ENCODE results near the gene HDAC4. TPM values are rescaled to one million over a fixed set of nuclear protein-coding genes. Genes with fewer than 3 reads are reported as not detected.

HDAC4 gene
- total RNA-seq, 1 experiment from 2014 or later: 21.8 TPM

DNA sequence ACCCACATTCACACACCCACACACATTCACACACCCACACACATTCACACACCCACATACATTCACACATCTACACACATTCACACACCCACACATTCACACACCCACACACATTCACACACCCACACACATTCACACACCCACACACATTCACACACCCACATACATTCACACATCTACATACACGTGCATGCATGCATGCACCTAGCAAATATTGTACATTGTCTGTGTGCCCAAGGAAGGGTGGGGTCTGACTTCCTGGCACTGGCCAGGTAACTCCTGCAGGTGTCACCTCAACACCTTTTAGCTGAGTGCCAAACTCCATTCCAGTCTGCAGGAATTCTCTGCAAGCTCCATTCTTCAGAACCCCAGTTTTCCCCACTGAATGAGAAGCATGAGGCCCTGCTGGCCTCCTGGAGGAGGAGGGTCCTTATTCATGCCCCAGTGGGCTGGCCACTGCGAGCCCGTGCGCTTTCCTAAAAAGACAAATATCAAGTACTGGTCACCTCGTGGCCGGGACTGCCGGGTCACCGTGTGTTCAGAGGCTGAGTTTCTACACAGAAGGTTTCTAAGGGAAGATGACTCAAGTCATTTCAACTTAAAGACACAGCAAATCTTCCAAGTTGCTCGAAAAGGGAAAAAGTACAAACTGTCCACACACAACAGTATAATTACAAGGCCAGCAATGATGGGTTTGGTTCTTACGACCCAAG, 131.5 kb downstream of the HDAC4 start:
- no peaks in the 10 kb centered on the region for H3K36me3 Mint-ChIP-seq (ENCODE audit: insufficient read depth, unreplicated experiment)
- peak; percentile 43 for DNase-seq (ENCODE audit: unreplicated experiment)
- H3K27ac Mint-ChIP-seq (ENCODE audit: low read depth, unreplicated experiment): no peak overlapping the region
- no peaks in the 10 kb centered on the region for H3K27me3 Mint-ChIP-seq (ENCODE audit: insufficient read depth, unreplicated experiment)
- intact Hi-C loops (cut with micrococcal nuclease): loop anchor here (2.0 to 10.0 kb wide), 2 partner anchors 395 to 721 kb away; no protein-coding TSS in a partner anchor
- no peak overlapping the region for H3K4me3 Mint-ChIP-seq (ENCODE audit: unreplicated experiment)
- ChIA-PET POLR2A (interaction anchor here (0.6 kb wide), 2 partner anchors 421 to 1380 kb away, joined by 3 to 4 read pairs; no protein-coding TSS in a partner anchor), CTCF (interaction anchor here (0.6 to 1.4 kb wide), 6 partner anchors 22 to 843 kb away, joined by 3 to 6 read pairs (median 3); no protein-coding TSS in a partner anchor)
- TF ChIP-seq CTCF (IDR thresholded peaks at IDR 0.05; ENCODE audit: unreplicated experiment): no peak
- peaks cover 51% of the 10 kb centered on the region for H3K4me1 Mint-ChIP-seq (ENCODE audit: insufficient read depth, unreplicated experiment)
- BruUV-seq (replicated peaks): no TSS peak
- no peaks in the 10 kb centered on the region for H3K9me3 Mint-ChIP-seq (ENCODE audit: unreplicated experiment)

GRCh38 chr2:239268549-239268948, 132.3 kb downstream of the HDAC4 start:
- H3K27ac Mint-ChIP-seq (ENCODE audit: low read depth, unreplicated experiment): no peak overlapping the region
- ChIA-PET CTCF (interaction anchor here (0.8 to 1.4 kb wide), 3 partner anchors 21 to 723 kb away, joined by 3 to 4 read pairs (median 3); no protein-coding TSS in a partner anchor), POLR2A (interaction anchor here (0.6 kb wide), 1 partner anchor 420 kb away, joined by 4 read pairs; no protein-coding TSS in a partner anchor)
- no peak for TF ChIP-seq CTCF (IDR thresholded peaks at IDR 0.05; ENCODE audit: unreplicated experiment)
- no TSS peak for BruUV-seq (replicated peaks)
- H3K27me3 Mint-ChIP-seq (ENCODE audit: insufficient read depth, unreplicated experiment): no peaks in the 10 kb centered on the region
- H3K9me3 Mint-ChIP-seq (ENCODE audit: unreplicated experiment): no peaks in the 10 kb centered on the region
- no peak for DNase-seq (ENCODE audit: unreplicated experiment)
- H3K36me3 Mint-ChIP-seq (ENCODE audit: insufficient read depth, unreplicated experiment): no peaks in the 10 kb centered on the region
- peaks cover 44% of the 10 kb centered on the region for H3K4me1 Mint-ChIP-seq (ENCODE audit: insufficient read depth, unreplicated experiment)
- intact Hi-C loops (cut with micrococcal nuclease): loop anchor here (2.0 to 10.0 kb wide), 2 partner anchors 396 to 722 kb away; no protein-coding TSS in a partner anchor
- no peak overlapping the region for H3K4me3 Mint-ChIP-seq (ENCODE audit: unreplicated experiment)

GRCh38 chr2:239268082-239268481, 132.7 kb downstream of the HDAC4 start:
- peak; percentile 20 for DNase-seq (ENCODE audit: unreplicated experiment)
- Mint-ChIP-seq H3K4me3 (ENCODE audit: unreplicated experiment) (no peak overlapping the region), H3K9me3 (ENCODE audit: unreplicated experiment) (no peaks in the 10 kb centered on the region), H3K27ac (ENCODE audit: low read depth, unreplicated experiment) (peak overlapping the region; percentile 46), H3K4me1 (ENCODE audit: insufficient read depth, unreplicated experiment) (peaks cover 40% of the 10 kb centered on the region), H3K36me3 (ENCODE audit: insufficient read depth, unreplicated experiment) (no peaks in the 10 kb centered on the region), H3K27me3 (ENCODE audit: insufficient read depth, unreplicated experiment) (no peaks in the 10 kb centered on the region)
- POLR2A ChIA-PET: interaction anchor here (0.6 to 1.7 kb wide), 2 partner anchors 21 to 133 kb away, joined by 3 to 6 read pairs; partner anchors contain the start of gene HDAC4
- intact Hi-C loops (cut with micrococcal nuclease): loop anchor here (2.0 to 10.0 kb wide), 2 partner anchors 397 to 723 kb away; no protein-coding TSS in a partner anchor
- TF ChIP-seq CTCF (IDR thresholded peaks at IDR 0.05; ENCODE audit: unreplicated experiment): no peak
- CTCF ChIA-PET: interaction anchor here (1.0 kb wide), 1 partner anchor 406 kb away, joined by 3 read pairs; no protein-coding TSS in a partner anchor
- BruUV-seq (replicated peaks): no TSS peak

DNA sequence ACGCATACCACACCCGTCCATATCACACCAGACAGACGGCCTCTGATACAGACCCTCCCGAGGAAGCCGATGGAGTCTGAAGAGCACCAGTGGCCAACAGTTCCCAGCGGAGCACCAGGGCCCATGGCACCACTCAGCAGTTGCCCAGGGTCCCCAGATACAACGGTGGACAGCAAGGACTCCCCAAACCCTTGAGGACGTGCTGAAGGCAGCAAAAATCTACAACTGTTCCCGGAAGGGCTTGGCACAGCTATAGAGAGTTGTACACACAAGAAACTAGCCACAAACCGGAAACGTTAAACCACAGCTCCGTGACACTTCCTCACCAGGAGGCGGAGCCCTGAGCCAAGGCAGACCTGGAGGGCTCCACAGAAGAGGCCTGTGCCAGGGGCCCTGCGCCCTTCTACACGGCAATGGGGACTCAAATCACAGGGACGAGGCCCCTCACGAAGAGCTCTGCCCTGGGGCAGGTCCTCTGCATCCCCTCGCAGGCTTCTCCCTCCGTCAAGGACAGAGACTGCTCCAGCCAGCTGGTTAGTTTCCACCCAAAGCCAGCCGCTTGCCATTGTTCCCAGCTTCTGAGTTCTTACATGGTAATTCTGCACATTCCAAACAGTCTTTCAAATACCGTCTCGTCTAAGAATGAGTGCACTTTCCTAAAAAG, 133.4 kb downstream of the HDAC4 start:
- ChIA-PET CTCF (interaction anchor here (0.8 to 1.0 kb wide), 2 partner anchors 13 to 407 kb away, joined by 3 read pairs; no protein-coding TSS in a partner anchor), POLR2A (interaction anchor here (0.6 to 1.7 kb wide), 2 partner anchors 20 to 134 kb away, joined by 3 to 6 read pairs; partner anchors contain the start of gene HDAC4)
- BruUV-seq (replicated peaks): no TSS peak
- TF ChIP-seq CTCF (IDR thresholded peaks at IDR 0.05; ENCODE audit: unreplicated experiment): peak; percentile 35
- peaks cover 40% of the 10 kb centered on the region for H3K4me1 Mint-ChIP-seq (ENCODE audit: insufficient read depth, unreplicated experiment)
- H3K27ac Mint-ChIP-seq (ENCODE audit: low read depth, unreplicated experiment): peak overlapping the region; percentile 46
- intact Hi-C loops (cut with micrococcal nuclease): loop anchor here (2.0 to 10.0 kb wide), 2 partner anchors 133 to 397 kb away; partner anchors contain the start of gene HDAC4
- H3K4me3 Mint-ChIP-seq (ENCODE audit: unreplicated experiment): peak overlapping the region; percentile 12
- peak; percentile 91 for DNase-seq (ENCODE audit: unreplicated experiment)
- H3K36me3 Mint-ChIP-seq (ENCODE audit: insufficient read depth, unreplicated experiment): no peaks in the 10 kb centered on the region
- no peaks in the 10 kb centered on the region for H3K27me3 Mint-ChIP-seq (ENCODE audit: insufficient read depth, unreplicated experiment)
- no peaks in the 10 kb centered on the region for H3K9me3 Mint-ChIP-seq (ENCODE audit: unreplicated experiment)
